Measurements from ENCODE around the gene GRHL3.
A peak's percentile ranks its signal among the peaks of the same experiment; 100 is the strongest.

Gene GRHL3

DNA sequence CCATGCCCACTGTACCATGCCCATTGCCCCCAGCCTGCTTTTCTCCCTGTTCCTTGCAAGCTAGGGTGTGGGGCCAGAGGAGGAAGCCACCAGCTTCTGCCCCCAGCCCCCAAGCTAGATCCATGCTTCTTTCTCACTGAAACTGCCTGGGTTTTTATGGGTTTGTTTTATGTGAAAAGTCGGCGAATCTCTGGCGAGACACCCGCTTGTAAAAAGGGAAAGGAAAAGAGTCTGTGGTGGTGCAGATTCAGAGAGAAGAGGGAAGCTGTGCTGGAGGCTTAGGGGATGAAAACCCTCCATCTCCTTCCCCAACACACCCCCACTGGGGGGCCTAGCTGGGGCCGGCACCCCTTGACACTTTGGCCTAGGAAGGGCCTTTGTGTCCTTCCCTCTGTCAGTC is 26.2 kb downstream of the GRHL3 start:
- DNase-seq, result no peak

DNA sequence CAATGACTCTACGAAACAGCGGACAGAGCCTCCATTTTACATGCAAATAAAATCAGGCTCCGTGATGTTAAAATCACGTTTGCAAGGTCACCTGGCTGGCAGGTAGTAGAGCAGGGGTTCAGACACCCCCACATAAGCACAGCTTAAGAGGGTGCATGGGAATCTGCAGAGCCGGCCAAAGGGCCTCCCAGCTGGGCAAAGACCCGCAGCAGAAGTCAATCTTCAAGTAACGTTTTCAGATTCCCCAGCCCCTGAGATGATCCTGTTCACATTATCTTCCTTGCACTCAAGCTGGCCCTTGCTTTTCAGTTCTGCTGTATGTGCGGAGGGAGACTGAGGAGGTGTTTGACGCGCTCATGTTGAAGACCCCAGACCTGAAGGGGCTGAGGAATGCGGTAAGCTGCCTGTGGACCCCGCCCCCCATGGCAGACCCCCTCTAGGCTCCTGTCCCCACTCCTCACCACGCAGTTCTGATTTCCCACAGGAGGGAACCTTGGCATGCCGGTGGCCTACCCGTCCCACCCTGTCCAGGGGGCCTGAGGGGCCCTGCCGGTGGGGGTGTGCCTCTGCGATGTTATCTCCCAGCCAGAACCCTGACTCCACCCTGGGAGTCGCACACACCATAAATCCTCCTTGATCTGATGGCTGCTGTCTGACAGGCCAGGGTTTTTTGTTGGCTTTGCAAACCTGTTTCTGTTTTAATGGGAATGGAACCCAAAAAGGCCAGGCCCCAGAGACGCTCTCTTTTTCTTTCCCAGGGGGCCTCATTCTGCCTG is 28.2 kb downstream of the GRHL3 start:
- no peak for DNase-seq

DNA sequence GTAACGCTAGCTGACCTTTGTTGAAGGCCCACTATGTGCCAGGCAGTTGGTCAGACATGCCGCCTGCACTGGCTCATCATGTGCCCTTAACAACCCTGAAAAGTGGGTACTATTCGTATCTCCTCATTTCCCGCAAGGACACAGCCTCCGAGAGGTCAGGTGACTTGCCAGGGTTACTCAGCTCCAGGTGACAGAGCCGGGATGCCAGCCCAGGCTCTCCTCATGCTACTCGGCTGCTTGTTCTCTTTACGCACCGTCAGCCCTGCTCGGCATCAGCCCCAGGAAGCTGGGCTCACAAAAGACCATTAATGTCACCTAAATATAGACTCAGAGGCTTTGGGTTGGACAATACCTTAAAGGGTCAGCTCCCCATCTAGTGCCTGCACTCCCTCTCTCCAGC is 29.0 kb downstream of the GRHL3 start:
- DNase-seq, result no peak

DNA sequence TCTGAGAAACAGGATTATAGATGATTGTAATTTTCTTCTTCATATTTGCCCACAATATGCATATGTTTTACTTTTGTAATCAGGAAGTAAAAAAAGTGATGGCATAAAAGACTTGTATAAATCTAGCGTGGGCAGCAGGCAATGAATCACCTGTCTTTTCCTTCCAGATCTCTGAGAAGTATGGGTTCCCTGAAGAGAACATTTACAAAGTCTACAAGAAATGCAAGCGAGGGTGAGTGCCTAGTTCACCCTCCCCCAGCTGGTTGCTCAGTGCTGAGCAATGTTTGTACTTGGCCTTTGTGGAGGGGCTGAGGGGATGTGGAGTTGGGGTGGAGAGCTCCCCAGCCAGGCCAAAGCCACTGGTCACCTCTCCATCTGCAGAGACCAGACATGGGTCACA is 30.7 kb downstream of the GRHL3 start:
- DNase-seq, result no peak

DNA sequence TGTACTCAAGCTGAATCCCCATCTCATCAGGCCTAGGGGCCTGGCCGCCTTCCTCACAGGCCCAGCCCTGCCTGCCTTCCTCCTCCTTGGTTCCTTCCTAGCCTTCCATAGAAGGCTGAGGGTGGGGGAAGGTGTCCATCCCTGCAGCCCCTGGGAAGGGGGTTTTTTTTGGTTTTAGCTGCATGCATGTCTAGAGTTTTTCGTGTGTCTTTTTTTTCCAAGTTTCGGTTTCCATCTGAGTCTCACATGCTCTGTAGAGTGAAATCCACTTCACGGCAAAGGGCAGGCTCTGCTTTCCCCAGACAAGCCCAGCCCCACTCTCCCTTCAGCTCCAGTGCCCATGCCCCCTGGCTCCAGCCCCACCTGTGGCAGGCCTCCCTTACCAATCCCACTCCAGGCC is 32.1 kb downstream of the GRHL3 start:
- no peak for DNase-seq

DNA sequence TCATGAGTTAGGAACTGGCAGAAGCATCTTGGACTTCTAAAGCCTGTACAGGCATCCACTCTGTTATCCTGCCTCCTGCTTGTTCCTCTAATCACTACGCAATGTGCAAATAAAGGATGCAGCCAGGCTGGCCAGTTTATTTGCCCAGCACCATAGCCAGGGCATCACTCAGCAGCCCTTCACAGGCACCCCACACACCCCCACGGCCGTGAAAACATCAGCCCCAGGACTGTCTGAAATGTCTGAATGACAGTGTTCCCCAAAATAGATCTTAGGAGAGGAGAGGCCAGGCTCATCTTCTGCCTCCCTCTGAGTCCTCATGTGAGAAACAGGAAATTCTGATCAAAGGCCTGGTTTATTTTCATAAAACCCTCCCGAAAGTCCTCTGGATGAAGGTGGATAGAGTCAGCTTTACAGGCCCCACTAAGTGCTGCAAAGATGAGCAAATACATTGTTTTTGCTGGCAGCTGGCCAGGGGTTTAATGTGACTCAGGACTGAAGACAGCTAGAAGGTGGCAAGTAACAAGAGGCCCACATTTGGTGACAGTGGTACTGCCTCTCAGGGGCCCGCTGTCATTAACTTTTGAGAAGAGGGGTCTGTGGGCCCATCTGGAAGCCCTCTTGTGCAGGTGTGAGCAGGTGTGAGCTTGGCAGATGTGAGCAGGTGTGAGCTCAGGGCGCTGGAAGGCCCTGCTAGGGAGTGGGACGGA is 32.9 kb downstream of the GRHL3 start:
- DNase-seq, result no peak

DNA sequence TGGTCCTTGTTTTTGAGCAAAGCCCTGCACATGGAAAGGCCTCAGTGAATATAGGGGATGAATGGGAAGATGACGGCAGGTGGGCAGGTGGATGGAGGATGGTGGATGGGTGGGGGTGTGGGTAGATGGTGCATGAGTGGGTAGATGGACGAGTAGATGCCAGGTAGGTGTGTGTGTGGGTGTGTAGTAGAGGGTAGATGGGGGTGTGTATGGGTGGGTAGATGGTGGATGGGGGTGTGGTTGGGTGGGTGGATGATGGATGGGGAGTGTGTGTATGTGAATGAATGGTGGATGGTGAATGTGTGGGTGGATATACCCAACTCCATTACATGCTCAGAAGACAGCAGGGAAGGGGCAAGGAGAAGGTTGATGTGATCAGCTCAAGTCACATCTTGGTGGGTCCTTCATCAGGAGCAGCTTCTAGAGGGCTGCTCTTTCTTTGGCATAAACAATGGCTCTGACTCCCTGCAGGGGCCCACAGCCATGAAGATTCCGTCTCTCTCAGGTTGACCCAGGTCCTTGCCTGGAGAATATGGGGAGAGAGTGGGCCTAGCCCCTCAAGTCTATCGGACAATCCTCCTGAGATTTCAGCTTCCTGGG is 34.2 kb downstream of the GRHL3 start:
- DNase-seq, result no peak

DNA sequence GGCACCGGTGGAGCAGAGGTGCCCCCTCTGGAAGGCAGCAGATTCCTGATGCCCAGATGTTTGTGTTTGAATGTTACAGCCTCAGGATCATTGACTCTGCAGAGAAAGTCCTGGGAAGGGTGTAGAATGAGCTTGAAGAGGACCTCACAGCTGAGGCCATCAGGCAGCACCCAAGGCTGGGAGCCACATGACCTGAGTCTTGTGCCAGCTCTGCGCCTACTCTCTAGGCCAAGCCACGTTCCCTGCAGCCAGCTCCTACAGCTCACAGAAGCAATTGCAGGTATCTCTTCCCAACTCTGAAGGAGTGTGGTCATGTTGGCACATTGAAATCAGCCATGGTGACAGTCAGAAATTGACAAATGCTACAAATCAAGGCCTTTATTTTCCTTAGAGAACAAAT is 36.3 kb downstream of the GRHL3 start:
- DNase-seq, result no peak

DNA sequence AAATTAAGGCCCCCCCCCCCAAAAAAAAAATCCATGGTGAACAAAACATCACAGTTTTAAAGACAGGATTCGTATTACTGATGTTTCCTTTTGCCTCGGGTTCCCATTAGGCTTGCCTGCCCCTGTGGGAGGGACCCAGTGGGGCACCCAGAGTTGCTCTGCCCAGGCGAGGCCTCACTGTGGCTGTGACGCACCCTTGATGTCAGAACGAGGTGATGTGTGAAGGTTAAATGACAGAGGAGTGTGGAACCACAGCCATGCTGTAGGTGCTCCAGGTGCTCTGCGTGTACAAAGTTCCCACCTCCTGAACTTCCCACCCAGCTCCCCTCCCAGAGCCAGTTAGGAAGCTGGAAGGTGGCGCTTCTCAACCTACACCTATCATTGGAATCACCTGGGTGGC is 37.9 kb downstream of the GRHL3 start:
- DNase-seq, result no peak

DNA sequence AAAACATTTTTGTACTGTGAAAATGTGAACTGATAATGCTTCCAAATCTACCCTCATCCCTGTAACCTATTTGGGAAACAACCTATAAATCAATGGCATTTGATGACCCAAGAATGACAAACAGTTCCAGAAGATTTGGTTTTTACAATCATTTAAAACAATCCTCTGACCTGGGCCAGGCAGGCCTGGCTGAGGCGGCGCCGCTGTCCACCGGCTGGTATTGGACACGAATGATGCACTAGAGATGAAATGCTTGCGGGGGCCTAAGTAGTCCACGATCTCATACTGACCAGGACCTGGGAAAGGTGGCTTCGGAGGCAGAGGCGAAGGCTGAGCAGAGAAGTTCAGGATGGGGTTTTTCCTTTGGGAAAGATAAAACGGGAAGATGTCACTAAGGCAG is 41.5 kb downstream of the GRHL3 start:
- no peak for DNase-seq

DNA sequence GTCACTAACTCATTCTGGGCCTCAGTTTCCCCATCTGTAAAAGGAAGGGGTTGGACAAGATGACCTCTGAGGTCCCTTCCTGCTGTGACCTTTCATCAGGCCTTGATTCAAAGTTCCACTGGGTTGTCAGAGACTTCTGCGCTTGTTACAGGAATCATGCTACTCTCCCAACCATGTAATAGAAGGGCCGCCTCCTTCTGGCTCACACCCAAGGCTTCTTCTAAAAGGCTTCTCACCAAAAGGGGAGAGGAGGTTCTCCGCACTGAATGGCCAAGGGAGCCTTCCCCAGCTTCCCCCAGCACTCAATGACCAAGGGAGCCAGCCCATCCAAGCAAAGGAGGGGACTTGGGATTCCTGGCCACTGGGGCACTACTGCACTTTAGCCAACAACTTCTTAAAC is 42.7 kb downstream of the GRHL3 start:
- no peak for DNase-seq

DNA sequence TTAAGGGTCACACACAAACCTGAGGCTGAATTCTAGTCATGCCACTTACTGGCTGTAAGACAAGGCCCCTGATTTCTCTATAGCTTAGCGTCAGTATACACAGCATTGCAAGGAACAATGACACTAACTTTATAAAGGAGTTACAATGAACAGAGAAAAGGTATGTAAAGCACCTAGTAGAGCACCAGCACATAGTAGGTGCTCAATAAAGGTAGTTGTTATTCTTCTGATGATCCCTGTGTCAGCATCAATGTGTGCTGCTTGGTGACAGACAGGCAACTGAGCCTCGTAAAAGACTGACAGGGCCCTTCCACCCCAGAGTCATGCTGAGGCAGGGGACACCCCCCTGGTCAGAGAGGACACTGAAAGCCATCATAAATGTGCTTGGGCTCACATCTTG is 43.2 kb downstream of the GRHL3 start:
- no peak for DNase-seq

DNA sequence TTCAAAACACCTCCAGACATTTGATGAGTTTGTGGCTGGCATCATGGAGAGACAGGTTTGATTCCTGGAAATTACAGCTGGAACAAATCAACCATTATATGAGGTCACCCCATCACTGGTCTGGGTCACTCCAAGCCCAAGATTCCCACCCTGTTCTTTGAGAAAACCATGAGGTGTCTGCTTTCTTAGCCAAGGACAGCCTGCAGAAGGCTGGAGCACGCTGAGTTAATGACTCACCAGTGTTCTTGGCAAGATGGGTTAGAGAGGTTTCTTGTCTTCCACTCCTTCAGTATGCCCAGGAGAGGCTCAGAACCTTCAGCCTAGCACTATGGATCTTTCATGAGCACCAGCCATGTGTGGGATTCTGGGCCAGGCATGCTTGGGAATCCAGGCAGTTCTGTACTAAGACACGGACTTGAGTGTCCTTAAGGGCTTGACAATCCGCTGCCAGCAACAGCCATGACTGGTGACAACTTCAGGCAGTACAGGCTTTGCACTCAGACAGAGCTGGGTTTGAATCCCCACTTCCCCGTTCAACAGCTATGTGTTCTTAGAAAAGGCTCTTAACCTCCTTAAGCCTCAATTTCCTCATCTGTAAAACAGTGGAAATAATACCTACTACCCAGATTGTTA is 43.9 kb downstream of the GRHL3 start:
- peak; percentile 43 for DNase-seq

DNA sequence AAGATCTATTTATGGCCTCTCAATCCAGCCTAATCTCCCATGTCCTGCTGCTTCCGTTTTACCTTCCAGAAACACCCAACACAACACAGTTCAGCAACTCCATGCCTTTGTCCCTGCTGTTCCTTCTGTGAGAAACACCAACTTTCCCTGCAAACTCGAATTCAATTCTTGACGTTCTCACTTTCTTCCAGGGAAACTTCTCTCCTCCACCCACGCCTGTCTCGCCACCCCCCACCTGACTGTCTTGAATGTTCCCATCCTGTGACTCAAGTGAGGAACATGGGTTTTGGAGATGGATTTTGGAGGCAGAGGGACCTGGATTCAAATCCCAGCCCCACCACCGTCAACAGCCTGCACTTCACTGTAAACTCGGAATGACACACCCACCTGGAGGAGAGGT is 44.8 kb downstream of the GRHL3 start:
- DNase-seq, result no peak

DNA sequence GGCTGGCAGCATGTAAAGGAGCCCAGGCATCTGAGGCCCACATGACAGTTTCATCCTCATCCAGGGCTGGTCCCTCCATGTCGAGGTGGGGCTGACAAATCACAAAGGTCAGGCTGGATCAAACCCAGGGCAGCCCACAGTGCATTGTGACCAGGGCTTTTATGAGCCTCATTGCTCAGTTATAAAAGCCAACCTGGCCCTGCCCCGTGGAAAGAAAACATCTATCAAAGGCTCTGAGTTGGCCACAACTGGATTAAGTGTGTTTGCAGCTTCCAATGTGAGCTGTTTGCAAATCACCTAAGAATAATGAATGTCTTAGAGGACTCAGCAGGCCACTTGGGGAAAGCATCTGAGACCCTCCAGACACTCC is 45.4 kb downstream of the GRHL3 start:
- no peak for DNase-seq

DNA sequence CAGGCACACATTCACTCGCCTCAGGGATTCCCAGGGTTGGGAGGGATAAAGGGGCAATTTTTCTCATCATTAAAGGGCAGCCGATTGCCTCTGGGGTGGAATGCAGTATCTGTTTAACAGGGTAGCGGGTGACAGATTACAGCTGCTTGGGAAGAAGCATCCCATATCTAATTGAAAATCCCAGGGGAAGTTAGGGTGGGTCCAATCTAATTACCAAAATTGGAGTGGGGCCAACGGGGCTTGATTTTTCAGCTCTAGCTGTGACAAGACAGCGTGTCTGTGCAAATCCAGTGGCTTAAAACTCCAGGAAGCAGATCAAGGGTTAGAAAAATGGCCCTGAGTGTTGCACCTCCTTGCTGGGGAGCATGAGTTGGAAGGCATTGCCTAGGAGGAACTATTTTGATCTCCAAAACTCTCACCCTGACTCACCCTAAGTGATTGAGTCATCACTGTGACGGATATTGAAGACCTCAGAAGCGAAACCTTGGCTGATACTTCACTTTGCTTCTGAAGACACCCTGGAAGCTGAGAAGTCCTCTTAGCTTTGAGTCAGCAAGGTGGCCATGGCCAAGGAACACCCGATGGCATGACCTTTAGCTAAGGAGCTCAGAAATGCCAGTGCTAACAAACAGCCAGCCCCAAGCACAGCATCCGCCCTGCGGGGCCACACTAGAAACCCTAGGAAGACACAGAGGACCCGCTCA is 46.0 kb downstream of the GRHL3 start:
- DNase-seq, result peak; percentile 93

DNA sequence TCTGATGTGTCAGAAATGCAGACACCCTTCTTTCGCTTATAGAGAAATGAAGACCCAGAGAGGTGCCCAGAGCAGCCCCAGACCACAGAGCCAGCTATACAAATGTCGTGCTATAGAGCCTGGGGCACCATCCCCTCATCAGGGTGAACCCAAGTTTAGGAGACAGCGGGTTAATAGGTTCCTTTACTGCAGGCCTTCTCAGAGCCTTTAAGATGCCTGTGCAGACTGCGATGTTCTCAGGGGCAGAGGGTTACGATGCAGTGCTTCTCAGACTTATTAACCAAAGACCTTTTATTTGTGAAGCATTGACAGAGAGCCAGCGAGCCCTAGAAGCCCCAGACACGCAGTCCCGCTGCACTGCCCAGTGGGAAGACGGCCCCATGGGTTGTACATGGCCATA is 47.5 kb downstream of the GRHL3 start:
- DNase-seq, result no peak

DNA sequence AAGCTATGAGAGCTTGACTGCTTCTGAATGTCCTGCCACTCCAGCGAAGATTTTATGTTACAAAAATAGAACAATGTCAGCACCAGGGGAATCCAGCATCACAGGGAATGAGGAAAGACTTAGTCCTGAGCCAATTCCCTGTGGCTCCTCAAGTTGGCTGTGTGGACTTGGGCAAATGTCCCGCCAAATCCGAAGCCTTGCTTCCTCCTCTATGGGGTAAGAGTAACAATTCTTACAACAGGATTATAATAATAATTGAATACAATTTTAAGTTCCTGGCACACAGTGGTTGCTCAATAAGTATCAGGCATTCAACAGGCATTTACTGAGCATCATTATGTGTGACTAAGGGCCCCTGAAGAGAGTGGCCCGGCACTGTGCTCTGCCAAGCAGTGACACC is 50.0 kb downstream of the GRHL3 start:
- no peak for DNase-seq

DNA sequence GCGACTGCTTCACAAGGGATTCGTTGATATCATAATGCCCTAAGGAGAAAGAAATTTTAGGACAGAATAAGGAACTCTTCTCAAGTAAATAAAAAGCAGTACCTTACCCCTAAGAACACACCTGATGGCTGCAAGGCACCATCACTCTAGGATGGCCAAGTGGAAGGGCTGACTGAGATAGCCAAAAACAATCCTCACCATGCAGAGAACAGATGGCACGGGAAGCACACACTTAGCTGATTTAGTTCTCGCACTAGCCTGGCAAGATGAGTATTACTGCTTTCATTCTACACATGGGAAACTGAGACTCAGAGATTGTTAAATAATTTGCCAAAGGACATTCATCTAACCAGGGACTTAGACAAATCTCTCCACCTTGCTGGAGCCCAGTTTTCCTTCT is 50.6 kb downstream of the GRHL3 start:
- DNase-seq, result no peak

DNA sequence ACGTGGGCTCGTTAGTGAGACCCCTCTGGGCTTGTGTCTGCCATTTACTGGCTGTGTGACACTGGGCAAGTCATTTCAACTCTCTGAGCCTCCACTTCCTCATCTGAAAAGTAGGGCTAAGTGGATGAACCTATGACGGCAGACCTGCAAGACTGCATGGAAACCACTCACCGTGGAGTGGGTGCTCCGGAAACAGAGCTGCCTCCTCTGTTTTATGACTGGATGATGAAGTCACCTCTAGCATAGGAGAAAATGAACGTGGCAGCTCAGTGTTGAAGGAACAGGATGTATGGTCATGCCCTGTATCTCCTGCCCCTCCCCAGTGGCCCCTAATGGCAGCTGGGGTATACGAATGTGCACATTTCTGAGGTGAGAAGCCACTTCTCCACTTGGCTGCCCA is 53.9 kb downstream of the GRHL3 start:
- peak; percentile 24 for DNase-seq

DNA sequence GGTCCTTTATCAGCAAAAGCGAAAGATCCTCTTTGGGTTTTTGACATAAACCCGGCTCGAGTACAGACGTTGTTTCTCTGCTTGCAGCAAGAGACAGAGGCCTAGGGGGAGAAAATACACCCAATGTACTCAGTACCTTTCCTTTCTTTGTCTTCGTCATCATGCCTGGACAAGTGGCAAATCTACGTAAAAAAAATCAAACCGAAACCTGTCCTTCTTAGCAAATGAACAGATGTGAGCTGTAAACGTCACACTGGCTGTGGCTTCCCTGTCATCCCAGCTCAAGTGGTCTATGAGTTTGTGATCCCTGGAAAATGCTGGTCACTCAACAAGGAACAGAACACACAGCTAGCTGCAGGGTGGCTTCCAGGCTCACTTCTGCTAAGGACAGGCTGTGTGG is 54.6 kb downstream of the GRHL3 start:
- no peak for DNase-seq

DNA sequence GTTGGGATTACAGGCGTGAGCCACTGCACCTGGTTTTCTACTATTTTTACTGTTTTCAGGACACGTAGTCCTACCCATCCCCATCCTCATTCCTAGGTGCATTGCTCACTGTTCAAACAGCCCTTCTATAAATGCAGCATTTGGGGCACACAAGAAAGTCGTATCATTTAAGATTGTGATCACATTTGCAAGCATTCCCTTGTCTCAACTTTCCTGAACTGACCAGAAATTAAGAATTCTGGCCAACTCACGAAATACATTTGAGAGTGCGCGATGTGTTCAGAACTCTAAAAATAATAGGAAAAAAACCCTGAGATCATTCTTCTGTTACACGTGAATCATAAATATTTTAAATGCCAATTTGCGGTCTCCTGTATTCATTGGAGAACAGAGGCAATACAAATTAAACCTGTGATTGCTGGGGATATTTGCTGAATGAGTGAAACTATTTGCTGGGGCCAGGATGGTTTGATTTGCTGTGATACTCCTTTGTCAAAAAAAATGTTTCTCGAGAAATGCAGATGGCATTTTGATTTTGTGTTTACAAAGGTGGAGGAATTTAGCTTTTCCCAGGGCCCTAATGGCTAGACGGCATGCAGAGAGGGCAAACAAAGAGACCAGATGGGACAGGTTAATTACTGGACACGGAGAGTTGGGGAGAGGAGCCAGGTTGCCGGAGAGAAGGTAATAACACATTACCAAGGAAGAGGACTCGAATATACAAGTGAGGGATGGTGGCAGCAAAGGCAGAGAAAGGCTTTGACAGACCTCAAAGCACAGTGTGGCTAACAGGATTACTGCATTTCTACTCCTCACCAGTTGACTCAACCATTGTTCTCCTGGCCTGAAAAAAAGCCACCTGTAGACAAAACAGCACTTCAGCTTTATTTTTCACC is 56.0 kb downstream of the GRHL3 start:
- DNase-seq, result no peak
